ENCODE measurements around the gene OGFOD2. TPM values are rescaled to one million over a fixed set of nuclear protein-coding genes. Genes with fewer than 3 reads are reported as not detected.

Gene OGFOD2
- total RNA-seq, 4 donors from 2014 or later, result 5.9 to 16.3 (median 15.5) TPM

DNA sequence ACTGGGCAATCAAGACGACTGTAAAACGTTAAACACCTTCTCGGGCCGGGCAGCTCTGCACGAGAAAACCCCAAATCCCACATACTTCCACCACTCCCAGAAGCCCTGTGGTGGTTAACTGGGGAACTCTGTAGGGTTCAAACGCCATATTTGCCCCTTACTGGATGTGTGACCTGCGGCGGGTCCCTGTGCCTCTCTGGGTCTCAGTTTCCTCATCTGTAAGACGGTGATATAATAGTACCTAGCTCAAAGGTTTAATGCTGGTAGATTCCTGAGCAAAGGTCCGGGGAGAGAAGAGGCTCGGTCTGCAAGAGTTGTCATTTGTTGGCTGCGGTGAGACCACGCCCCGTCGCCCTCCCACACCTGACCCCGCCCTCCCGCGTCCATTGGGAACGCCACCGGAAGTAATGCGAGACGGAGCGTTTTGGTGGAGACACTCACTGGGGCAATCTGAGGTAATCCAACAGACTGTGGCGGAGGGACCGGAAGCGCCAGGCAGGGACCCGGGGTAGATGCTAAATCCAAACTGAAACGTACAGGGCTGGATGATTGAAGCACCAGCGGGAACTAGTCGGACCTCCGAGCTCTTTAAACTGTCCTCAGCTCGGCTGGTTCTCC is 661 bp upstream of the OGFOD2 start:
- TF ChIP-seq, protein P1, sequence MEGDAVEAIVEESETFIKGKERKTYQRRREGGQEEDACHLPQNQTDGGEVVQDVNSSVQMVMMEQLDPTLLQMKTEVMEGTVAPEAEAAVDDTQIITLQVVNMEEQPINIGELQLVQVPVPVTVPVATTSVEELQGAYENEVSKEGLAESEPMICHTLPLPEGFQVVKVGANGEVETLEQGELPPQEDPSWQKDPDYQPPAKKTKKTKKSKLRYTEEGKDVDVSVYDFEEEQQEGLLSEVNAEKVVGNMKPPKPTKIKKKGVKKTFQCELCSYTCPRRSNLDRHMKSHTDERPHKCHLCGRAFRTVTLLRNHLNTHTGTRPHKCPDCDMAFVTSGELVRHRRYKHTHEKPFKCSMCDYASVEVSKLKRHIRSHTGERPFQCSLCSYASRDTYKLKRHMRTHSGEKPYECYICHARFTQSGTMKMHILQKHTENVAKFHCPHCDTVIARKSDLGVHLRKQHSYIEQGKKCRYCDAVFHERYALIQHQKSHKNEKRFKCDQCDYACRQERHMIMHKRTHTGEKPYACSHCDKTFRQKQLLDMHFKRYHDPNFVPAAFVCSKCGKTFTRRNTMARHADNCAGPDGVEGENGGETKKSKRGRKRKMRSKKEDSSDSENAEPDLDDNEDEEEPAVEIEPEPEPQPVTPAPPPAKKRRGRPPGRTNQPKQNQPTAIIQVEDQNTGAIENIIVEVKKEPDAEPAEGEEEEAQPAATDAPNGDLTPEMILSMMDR (IDR thresholded peaks at IDR 0.05), result peak in 1 of 6 experiments; percentile 21
- TF ChIP-seq POLR2A (IDR thresholded peaks at IDR 0.05), result peak in 1 of 2 donors; percentile 56
- H3K27me3 ChIP-seq, result no peaks in the 10 kb centered on the region

DNA sequence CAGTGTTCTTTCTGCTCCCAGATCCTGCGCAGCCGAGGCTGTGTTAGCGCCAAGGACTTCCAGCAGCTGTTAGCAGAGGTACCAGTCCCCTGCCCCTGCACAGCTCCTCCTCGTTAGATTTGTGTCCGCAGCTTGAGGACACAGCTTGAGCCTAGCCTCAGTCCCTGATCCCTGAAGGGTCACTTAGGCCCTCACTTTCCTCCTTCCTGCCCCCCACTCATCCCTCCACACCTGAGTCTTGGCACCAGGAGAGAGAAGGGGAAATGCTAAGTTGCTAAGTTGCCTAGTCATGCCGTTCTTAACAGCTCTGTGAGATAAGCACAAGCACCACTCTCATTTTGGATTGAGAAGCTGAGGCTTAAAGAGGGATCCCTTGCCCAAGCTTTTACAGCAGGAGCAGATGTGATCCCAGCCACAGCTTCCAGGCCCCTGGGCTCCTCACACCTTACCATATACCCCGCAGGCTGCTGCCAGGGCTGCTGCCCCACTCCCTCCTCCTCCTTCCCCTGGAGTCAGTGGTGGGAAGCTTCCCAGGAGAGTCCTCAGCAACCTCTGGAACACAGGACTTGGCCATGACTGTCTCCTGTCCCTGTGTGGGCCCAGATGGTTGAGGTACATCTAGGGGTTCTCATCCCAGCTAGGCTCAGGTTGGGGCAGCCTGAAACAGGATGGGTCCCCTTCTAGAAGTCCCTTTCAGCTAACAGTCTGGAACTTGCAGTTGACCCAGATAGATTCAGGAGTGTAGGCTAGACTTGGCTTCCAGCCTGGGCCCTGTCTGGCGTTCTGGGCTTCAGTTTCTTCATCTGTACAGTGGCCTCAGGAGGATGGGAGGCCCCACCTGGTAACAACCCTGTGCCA is 975 bp downstream of the OGFOD2 start:
- Histone ChIP-seq H3K27me3 (no peaks in the 10 kb centered on the region), H3K4me3 (replicated peaks in 1 of 3) (peak overlapping the region; percentile 77 to 100 (median 82)), H3K4me1 (peaks cover 24 to 31% of the 10 kb centered on the region in 2 donors), H3K27ac (peak overlapping the region in 1 of 3 donors; percentile 100), H3K9me3 (no peaks in the 10 kb centered on the region), H3K36me3 (no peaks in the 10 kb centered on the region)
- 11 to 20% methylated on average over 4 to 8 of the region's 8 CpGs for WGBS, 2 donors
- intact Hi-C loops (cut with DNase I), result no loop called here
- no peak for TF ChIP-seq POLR2A (IDR thresholded peaks at IDR 0.05)
- TF ChIP-seq, protein P1 (IDR thresholded peaks at IDR 0.05), result no peak
- DNase-seq, result no peak

More for the DNA sequence above, 661 bp upstream of the OGFOD2 start:
- Histone ChIP-seq H3K4me1 (peaks cover 16 to 23% of the 10 kb centered on the region in 2 donors), H3K36me3 (no peaks in the 10 kb centered on the region), H3K9me3 (no peaks in the 10 kb centered on the region), H3K4me3 (replicated peaks in 1 of 3) (peak overlapping the region; percentile 77 to 100 (median 82)), H3K27ac (peak overlapping the region; percentile 97 to 100 (median 99))
- 0 to 1% methylated on average over 23 to 28 of the region's 32 CpGs for whole genome bisulfite sequencing, 2 donors
- intact Hi-C loops (cut with DNase I), result no loop called here
- peak; percentile 99 for DNase-seq

DNA sequence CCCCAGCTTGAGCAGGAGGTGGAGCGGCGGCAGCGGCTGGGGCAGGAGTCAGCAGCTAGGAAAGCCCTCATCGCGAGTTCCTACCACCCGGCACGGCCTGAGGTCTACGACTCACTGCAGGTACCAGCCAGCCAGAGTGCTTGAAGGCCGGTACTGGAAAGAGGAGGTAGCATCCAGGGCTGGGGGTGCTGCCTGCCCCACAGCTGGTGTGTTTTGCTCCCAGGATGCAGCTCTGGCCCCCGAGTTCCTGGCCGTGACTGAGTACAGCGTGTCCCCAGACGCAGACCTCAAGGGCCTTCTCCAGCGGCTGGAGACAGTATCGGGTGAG is 1.6 kb downstream of the OGFOD2 start:
- no peaks in the 10 kb centered on the region for H3K27me3 ChIP-seq
- H3K4me1 ChIP-seq, result peaks cover 30 to 36% of the 10 kb centered on the region in 2 donors
- 68 to 89% methylated on average over 7 to 8 of the region's 15 CpGs for WGBS, 2 donors
- no peak overlapping the region for H3K27ac ChIP-seq
- intact Hi-C loops (cut with DNase I), result no loop called here
- H3K9me3 ChIP-seq, result no peaks in the 10 kb centered on the region
- no peak for DNase-seq
- no peak overlapping the region for H3K4me3 ChIP-seq (replicated peaks in 1 of 3)
- TF ChIP-seq, protein P1 (IDR thresholded peaks at IDR 0.05), result no peak
- TF ChIP-seq POLR2A (IDR thresholded peaks at IDR 0.05), result no peak
- H3K36me3 ChIP-seq, result no peaks in the 10 kb centered on the region

DNA sequence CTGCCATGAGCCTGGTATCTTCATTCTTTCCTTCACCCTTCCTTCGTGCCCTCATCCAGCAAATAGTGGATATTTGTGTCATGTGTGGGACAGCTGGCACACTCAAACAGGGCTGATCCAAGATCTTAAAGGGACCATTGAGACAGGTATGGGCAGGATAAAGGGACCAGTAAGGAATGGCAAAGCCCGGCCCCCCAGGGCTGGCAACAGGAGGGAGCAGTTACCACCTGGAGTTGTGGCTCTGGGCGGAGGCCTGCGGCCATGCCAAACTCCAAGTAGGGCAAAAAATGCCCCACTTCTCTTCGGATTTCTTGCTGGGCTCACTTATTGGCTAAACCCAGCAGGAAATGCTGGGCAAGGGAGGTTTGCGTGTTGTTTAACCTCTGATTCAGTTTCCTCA is 2.1 kb downstream of the OGFOD2 start:
- no peak for DNase-seq
- H3K4me1 ChIP-seq, result peaks cover 35 to 41% of the 10 kb centered on the region in 2 donors
- H3K9me3 ChIP-seq, result no peaks in the 10 kb centered on the region
- intact Hi-C loops (cut with DNase I), result no loop called here
- no peak overlapping the region for H3K4me3 ChIP-seq (replicated peaks in 1 of 3)
- H3K27ac ChIP-seq, result no peak overlapping the region
- 85 to 93% methylated on average over 3 to 6 of the region's 6 CpGs for WGBS, 2 donors
- TF ChIP-seq, protein P1 (IDR thresholded peaks at IDR 0.05), result no peak
- TF ChIP-seq POLR2A (IDR thresholded peaks at IDR 0.05), result no peak
- no peaks in the 10 kb centered on the region for H3K27me3 ChIP-seq
- H3K36me3 ChIP-seq, result no peaks in the 10 kb centered on the region

Measured in thyroid gland (tissue), 4 donors.